HepG2 (cell line): ENCODE data around the gene ATP5MC2. TPM values are rescaled to one million over a fixed set of nuclear protein-coding genes. Genes with fewer than 3 reads are reported as not detected.

Experiments used
- ATAC-seq: fragments of 200-7000 bp; cut with Tn5 transposase; 3 replicates; pipeline ENCODE4 v1.9.1; 2020; ENCODE audit warnings: mild to moderate bottlenecking, moderate library complexity
- BruUV-seq: library from RNA; stranded (reverse); fragments of 400-500 nt; replicated peaks from 2 replicates; lab custom pipeline; 2021; lab: Mats Ljungman, UMichigan
- CTCF ChIA-PET: fragments of 300-600 bp; formaldehyde crosslinking; extraction: SDS; loops from one replicate; lab custom pipeline; 2021; ENCODE audit warnings: low total read pairs, inconsistent platforms, low intra/inter-chr PET ratio; lab: Yijun Ruan, JAX
- POLR2A ChIA-PET: fragments of 350-600 bp; sonication (Branson Sonifier 250); formaldehyde crosslinking; loops from one replicate; lab custom pipeline; 2020; ENCODE audit warnings: antibody characterized with exemption, inconsistent platforms; lab: Yijun Ruan, JAX
- DNase-seq: peaks from one replicate; pipeline ENCODE4 v3.0.0-alpha.2; 2015; ENCODE audit warnings: low spot score
- FAIRE-seq: peaks from 3 replicates; lab custom pipeline; 2011; peaks lifted over from hg19 to GRCh38; lab: Jason Lieb, UNC
- H2AFZ ChIP-seq: one replicate; pipeline ENCODE4 v1.6.1; 2011; ENCODE audit warnings: low read length, inconsistent platforms
- H3K27ac ChIP-seq: fragments of 300-600 bp; 3 replicates; pipeline ENCODE4 v1.8.0; 2011; ENCODE audit warnings: mixed run types, mild to moderate bottlenecking, mixed read lengths, low read length, inconsistent platforms; ENCODE audit not compliant: insufficient read depth; ENCODE audit errors: extremely low read length
- H3K27me3 ChIP-seq, 2 experiments: fragments of 200-600 bp in 1 of 2; 2 replicates in 1 of 2; 3 replicates in 1 of 2; pipeline versions ENCODE4 v1.6.0 to v1.8.0; 2011; ENCODE audit warnings: low read length in 2 of 2, mild to moderate bottlenecking in 2 of 2, moderate library complexity in 2 of 2, inconsistent platforms in 1 of 2; ENCODE audit not compliant: insufficient read depth in 2 of 2, control insufficient read depth in 1 of 2
- H3K36me3 ChIP-seq, 2 experiments: fragments of 200-600 bp in 1 of 2; replicated peaks in 1 of 2; 2 replicates in 1 of 2; 3 replicates in 1 of 2; pipeline versions ENCODE4 v1.5.1 to v1.8.0; 2011; ENCODE audit warnings: low read length in 2 of 2, inconsistent platforms in 1 of 2; ENCODE audit not compliant: insufficient read depth in 2 of 2, control insufficient read depth in 1 of 2
- H3K4me1 ChIP-seq: 2 replicates; pipeline ENCODE4 v1.5.1; 2012; ENCODE audit warnings: low read length, inconsistent platforms; ENCODE audit not compliant: insufficient read depth
- H3K4me2 ChIP-seq: 2 replicates; pipeline ENCODE4 v1.6.0; 2011; ENCODE audit warnings: low read depth, low read length, inconsistent platforms
- H3K4me3 ChIP-seq, 3 experiments: fragments of 200-600 bp in 1 of 3; sonication (generic), shearing (Covaris generic) in 1 of 3; replicated peaks in 1 of 3; 2 replicates each; pipeline ENCODE4 v1.5.1; 2011 to 2016; ENCODE audit warnings: low read length in 3 of 3, inconsistent platforms in 2 of 3, low read depth in 2 of 3, mild to moderate bottlenecking in 2 of 3, control low read depth in 1 of 3, mixed read lengths in 1 of 3; ENCODE audit not compliant: insufficient read depth in 1 of 3
- H3K79me2 ChIP-seq: one replicate; pipeline ENCODE4 v1.6.1; 2011; ENCODE audit warnings: low read length, inconsistent platforms; ENCODE audit not compliant: insufficient read depth
- H3K9ac ChIP-seq: 2 replicates; pipeline ENCODE4 v1.6.0; 2011; ENCODE audit warnings: mild to moderate bottlenecking, low read depth, low read length, inconsistent platforms; ENCODE audit not compliant: insufficient read depth
- H3K9me3 ChIP-seq: 2 replicates; pipeline ENCODE4 v1.5.1; 2012; ENCODE audit warnings: mild to moderate bottlenecking, low read length
- H4K20me1 ChIP-seq: 2 replicates; pipeline ENCODE4 v1.6.0; 2011; ENCODE audit warnings: inconsistent platforms, mild to moderate bottlenecking, low read length, moderate library complexity; ENCODE audit not compliant: insufficient read depth
- ATAD3A ChIP-seq: sonication (generic); formaldehyde crosslinking; IDR thresholded peaks from 2 replicates; pipeline ENCODE4 v1.4.0; 2020; ENCODE audit warnings: missing genetic modification reagents
- CEBPG ChIP-seq: IDR thresholded peaks from 2 replicates; pipeline ENCODE4 v1.6.1; 2016
- MIXL1 ChIP-seq: IDR thresholded peaks from 2 replicates; pipeline ENCODE4 v1.6.1; 2016
- NCOR1 ChIP-seq: fragments of 200-600 bp; sonication (generic); IDR thresholded peaks from 2 replicates; pipeline ENCODE4 v1.7.0; 2017; ENCODE audit warnings: antibody characterized with exemption, low read length, borderline replicate concordance
- NR1H2 ChIP-seq: sonication (generic); formaldehyde crosslinking; IDR thresholded peaks from 2 replicates; pipeline ENCODE4 v1.8.1; 2022; ENCODE audit warnings: low read depth, missing genetic modification reagents, borderline replicate concordance
- TIGD3 ChIP-seq: sonication (generic); formaldehyde crosslinking; IDR thresholded peaks from 2 replicates; pipeline ENCODE4 v1.5.1; 2020; ENCODE audit warnings: mild to moderate bottlenecking, missing genetic modification reagents, borderline replicate concordance
- ZBTB43 ChIP-seq: sonication (generic); formaldehyde crosslinking; conservative IDR thresholded peaks from 2 replicates; pipeline ENCODE4 v1.4.0; 2020; ENCODE audit warnings: missing genetic modification reagents
- ZMYM4 ChIP-seq: sonication (generic); formaldehyde crosslinking; IDR thresholded peaks from 2 replicates; pipeline ENCODE4 v1.8.1; 2023; ENCODE audit warnings: mild to moderate bottlenecking, missing genetic modification reagents
- ZNF138 ChIP-seq: sonication (generic); formaldehyde crosslinking; IDR thresholded peaks from 2 replicates; pipeline ENCODE4 v1.5.0; 2020; ENCODE audit warnings: mild to moderate bottlenecking, low read depth, missing genetic modification reagents
- ZNF496 ChIP-seq: sonication (generic); formaldehyde crosslinking; IDR thresholded peaks from 2 replicates; pipeline ENCODE4 v1.8.1; 2023; ENCODE audit warnings: mild to moderate bottlenecking, moderate library complexity, missing genetic modification reagents; ENCODE audit not compliant: insufficient replicate concordance
- WGBS: methylation state at CpG from one replicate; pipeline ENCODE4 v1.1.6; 2017; ENCODE audit warnings: low lambda C conversion rate; 5-methylcytosine and 5-hydroxymethylcytosine counted together
- in situ Hi-C: cut with HindIII; loops from 2 replicates; pipeline ENCODE4 v1.10.0; 2017; ENCODE audit warnings: low pct_unique_long_range_greater_than_20kb; ENCODE audit not compliant: extremely low pct_ligation_motif_present
- intact Hi-C: fragments of 100-400 bp; cut with micrococcal nuclease; formaldehyde crosslinking; loops from one replicate; pipeline ENCODE4 v1.10.0; 2022; ENCODE audit not compliant: unreplicated experiment
- polyA plus RNA-seq, 8 experiments: library from polyadenylated mRNA; depleted of rRNA in 3 of 8; stranded (reverse) in 7 of 8; unstranded in 1 of 8; fragments of >200 nt; fragmentation: Illumina TruSeq in 4 of 8; extraction: Trizol in 4 of 8; gene quantifications; 2 replicates each; pipeline versions ENCODE4 v1.2.1 to v1.2.3, GENCODE V29; 2011 to 2016; ENCODE audit warnings: low read depth in 4 of 8, missing spikeins in 1 of 8, mixed read lengths in 1 of 8; ENCODE audit not compliant: insufficient read depth in 1 of 8
- total RNA-seq, 5 experiments: library from RNA; depleted of rRNA; stranded (reverse); fragments of >200 nt; fragmentation: Illumina TruSeq; extraction: Trizol; gene quantifications; 2 replicates each; pipeline ENCODE4 v1.2.3, GENCODE V29; 2016; ENCODE audit warnings: low read depth in 1 of 5
- TF ChIP-seq, protein P1 (sequence below): sonication (generic); formaldehyde crosslinking; IDR thresholded peaks from 2 replicates; pipeline ENCODE4 v1.8.1; 2023; ENCODE audit warnings: mild to moderate bottlenecking, moderate library complexity, missing genetic modification reagents
- TF ChIP-seq, protein P2 (sequence below): sonication (generic); formaldehyde crosslinking; conservative IDR thresholded peaks from 2 replicates; pipeline ENCODE4 v1.8.1; 2023; ENCODE audit warnings: missing genetic modification reagents

The ATP5MC2 gene
- total and polyA plus RNA-seq, 2 of the 13 experiments (the other 11 are each of a cell fraction or from before 2014, with no cell fraction given) = 230 to 257 TPM

GRCh38 chr12:53659011-53659551, 16.8 kb downstream of the ATP5MC2 start:
- CTCF ChIA-PET = interaction anchor here (1.0 kb wide), 1 partner anchor 17 kb away, joined by 5 read pairs; the partner anchor contains the start of gene ATP5MC2
- Histone ChIP-seq H3K4me1 (peaks cover 45% of the 10 kb centered on the region), H3K4me2 (peak overlapping the region; percentile 96), H3K27ac (peak overlapping the region; percentile 96), H3K27me3 (no peaks in the 10 kb centered on the region), H3K36me3 (no peaks in the 10 kb centered on the region), H3K4me3 (peak overlapping the region; percentile 48 to 62 (median 58); a peak in 5 of 6 replicates), H3K9me3 (no peaks in the 10 kb centered on the region), H3K9ac (peak overlapping the region; percentile 68), H4K20me1 (no peaks in the 10 kb centered on the region), H2AFZ (peak overlapping the region; percentile 68), H3K79me2 (no peaks in the 10 kb centered on the region)
- intact Hi-C loops = loop anchor here (5.0 kb wide), 2 partner anchors 37 to 117 kb away; no protein-coding TSS in a partner anchor
- BruUV-seq = no TSS peak
- ATAC-seq (peak; percentile 99), FAIRE-seq (peak; percentile 99), DNase-seq (peak; percentile 96)
- POLR2A ChIA-PET = interaction anchor here (0.7 to 4.2 kb wide), 16 partner anchors 8 to 621 kb away, joined by 3 to 61 read pairs (median 11); partner anchors contain the start of genes ATF7, ATP5MC2, CBX5 and PRR13
- WGBS = 5% methylated on average over 2 of the region's 3 CpGs
- in situ Hi-C loops = no loop called here
- TF ChIP-seq NR1H2 (CRISPR knock-in tag) = no peak
- peak; percentile 29; the same call in 1 of the 2 replicates for TF ChIP-seq ZMYM4 (CRISPR knock-in tag)
- peak; percentile 71; the same call in 1 of the 2 replicates for TF ChIP-seq NCOR1
- no peak for TF ChIP-seq TIGD3 (CRISPR knock-in tag)
- TF ChIP-seq, protein P1, sequence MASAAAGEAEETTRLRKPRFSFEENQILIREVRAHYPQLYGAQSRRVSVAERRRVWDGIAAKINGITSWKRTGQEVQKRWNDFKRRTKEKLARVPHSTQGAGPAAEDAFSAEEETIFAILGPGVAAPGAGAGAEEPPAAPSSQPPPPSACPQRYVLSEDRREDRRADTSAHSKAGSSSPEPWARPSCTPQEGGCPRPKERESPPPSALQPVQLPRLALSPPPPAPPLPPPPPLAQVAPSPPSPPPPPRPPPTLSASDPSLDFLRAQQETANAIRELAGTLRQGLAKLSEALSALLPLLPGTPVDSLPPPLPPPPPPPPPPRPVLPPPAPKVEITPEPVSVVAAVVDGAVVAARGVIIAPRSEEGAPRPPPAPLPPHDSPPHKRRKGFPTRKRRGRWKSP = 0 out of 2 replicates have a peak, but pooled peaks have one; percentile 31
- no peak for TF ChIP-seq ZNF138 (CRISPR knock-in tag)
- TF ChIP-seq MIXL1 = peak; percentile 81; the same call in 1 of the 2 replicates
- TF ChIP-seq CEBPG (CRISPR knock-in tag) = peak; percentile 81
- TF ChIP-seq, protein P2, sequence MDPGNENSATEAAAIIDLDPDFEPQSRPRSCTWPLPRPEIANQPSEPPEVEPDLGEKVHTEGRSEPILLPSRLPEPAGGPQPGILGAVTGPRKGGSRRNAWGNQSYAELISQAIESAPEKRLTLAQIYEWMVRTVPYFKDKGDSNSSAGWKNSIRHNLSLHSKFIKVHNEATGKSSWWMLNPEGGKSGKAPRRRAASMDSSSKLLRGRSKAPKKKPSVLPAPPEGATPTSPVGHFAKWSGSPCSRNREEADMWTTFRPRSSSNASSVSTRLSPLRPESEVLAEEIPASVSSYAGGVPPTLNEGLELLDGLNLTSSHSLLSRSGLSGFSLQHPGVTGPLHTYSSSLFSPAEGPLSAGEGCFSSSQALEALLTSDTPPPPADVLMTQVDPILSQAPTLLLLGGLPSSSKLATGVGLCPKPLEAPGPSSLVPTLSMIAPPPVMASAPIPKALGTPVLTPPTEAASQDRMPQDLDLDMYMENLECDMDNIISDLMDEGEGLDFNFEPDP (CRISPR knock-in tag) = no peak
- TF ChIP-seq ATAD3A = no peak
- TF ChIP-seq ZBTB43 (CRISPR knock-in tag) = 0 out of 2 replicates have a peak, but pooled peaks have one; percentile 53
- TF ChIP-seq ZNF496 (CRISPR knock-in tag) = no peak
